Ovary (tissue), 3 donors: ENCODE data around the gene SLC4A3.

Source experiments
- EP300 ChIP-seq: sonication (generic); formaldehyde crosslinking; IDR thresholded peaks from one replicate; pipeline ENCODE4 v1.6.1; 2017; ENCODE audit warnings: antibody characterized with exemption
- POLR2A ChIP-seq: fragments of 450-650 bp; IDR thresholded peaks from one replicate; pipeline ENCODE4 v1.6.1; 2017; ENCODE audit warnings: antibody characterized with exemption, mild to moderate bottlenecking, moderate library complexity
- TF ChIP-seq, protein P1 (sequence below), 3 donors: fragments of 450-650 bp in 2 of 3; fragments of 200-600 bp in 1 of 3; IDR thresholded peaks; one replicate each; pipeline versions ENCODE4 v1.5.1 to v1.8.0; 2016 to 2022; ENCODE audit warnings: antibody characterized with exemption in 3 of 3, mild to moderate bottlenecking in 1 of 3
- donor health status: DM: no; HTN: no; CAD: no.

DNA sequence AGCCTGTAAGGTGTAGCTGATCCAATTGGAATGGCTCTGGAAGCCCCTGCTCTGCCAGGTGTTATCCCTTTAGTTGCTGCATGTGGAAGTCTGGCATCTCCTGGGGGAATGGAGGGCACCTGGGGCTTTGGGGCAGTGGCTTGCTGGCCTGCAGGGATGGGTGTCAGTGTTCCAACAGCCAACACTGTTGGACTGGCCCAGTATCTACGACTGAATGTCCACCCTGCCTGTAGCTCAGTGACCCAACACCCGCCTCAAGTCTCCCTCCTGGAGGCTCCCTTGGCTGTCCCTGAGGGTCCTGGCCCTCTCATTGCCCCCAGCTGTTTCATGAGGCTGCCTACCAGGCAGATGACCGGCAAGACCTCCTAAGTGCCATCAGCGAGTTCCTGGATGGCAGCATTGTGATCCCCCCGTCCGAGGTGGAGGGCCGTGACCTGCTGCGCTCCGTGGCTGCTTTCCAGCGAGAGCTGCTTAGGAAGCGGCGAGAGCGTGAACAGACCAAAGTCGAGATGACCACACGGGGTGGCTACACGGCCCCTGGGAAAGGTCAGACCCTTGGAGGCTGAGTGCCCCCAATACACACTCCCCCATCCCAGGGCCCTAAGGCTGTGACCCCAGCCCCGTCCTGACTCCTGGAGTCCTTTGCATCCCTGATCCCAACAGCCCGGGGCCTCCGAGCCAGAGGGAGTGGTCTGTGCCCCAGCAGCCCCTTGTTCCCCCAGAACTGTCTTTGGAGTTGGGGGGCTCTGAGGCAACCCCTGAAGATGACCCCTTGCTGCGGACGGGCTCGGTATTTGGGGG is 7.7 kb downstream of the SLC4A3 start:
- TF ChIP-seq, protein P1, sequence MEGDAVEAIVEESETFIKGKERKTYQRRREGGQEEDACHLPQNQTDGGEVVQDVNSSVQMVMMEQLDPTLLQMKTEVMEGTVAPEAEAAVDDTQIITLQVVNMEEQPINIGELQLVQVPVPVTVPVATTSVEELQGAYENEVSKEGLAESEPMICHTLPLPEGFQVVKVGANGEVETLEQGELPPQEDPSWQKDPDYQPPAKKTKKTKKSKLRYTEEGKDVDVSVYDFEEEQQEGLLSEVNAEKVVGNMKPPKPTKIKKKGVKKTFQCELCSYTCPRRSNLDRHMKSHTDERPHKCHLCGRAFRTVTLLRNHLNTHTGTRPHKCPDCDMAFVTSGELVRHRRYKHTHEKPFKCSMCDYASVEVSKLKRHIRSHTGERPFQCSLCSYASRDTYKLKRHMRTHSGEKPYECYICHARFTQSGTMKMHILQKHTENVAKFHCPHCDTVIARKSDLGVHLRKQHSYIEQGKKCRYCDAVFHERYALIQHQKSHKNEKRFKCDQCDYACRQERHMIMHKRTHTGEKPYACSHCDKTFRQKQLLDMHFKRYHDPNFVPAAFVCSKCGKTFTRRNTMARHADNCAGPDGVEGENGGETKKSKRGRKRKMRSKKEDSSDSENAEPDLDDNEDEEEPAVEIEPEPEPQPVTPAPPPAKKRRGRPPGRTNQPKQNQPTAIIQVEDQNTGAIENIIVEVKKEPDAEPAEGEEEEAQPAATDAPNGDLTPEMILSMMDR (IDR thresholded peaks at IDR 0.05), result no peak
- no peak for TF ChIP-seq POLR2A
- no peak for TF ChIP-seq EP300
